Activated T-helper 1 cell treated with Interleukin-2 at 50 U/mL for 16 hours (primary cell): ENCODE results near the gene STUM.
"Not testable (repeated sequence)": the region's sequence is repeated elsewhere in the genome, so short reads cannot be mapped to it uniquely, and the experiment has no call there.

ENCODE experiments used
- DNase-seq: peaks from one replicate; pipeline ENCODE4 v3.0.0-alpha.2; 2020; ENCODE audit warnings: low read depth

STUM gene

DNA sequence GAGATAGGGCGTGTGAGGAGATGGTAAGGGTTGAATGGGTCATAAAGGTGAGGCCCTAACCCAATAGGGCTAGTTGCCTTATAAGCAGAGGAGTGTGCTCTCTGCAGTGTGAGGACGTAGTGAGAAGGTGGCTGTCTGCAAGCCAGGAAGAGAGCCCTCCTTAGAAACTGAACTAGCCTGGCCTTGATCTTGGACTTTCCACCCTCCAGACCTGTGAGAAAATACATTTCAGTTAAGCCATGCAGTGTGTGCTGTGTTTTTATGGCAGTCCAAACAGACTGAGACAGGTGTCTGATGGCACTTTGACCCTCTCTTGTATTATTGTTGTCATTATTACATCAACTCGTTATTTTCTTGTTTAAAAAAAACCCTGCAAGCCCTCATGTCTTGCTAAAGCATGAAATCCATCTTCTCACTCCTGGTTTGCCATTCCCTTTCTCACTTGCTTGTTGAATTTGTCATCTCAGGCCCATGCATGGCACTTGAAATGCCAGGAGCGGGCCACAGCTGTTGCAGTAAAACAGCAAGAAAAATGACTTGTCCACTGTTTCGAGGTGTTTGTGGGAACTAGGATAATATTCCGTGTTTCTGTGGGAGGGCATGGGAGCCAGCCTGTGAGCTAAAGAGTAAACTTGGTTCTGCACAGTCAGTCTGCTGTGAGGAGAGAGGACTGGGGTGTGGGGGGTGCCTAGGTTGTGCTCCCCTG is 78.6 kb downstream of the STUM start:
- DNase-seq: no peak

GRCh38 chr1:226627924-226628611 is 79.5 kb downstream of the STUM start:
- DNase-seq: no peak

- no peak for DNase-seq
Observed at GRCh38 chr1:226628612-226629155, 80.1 kb downstream of the STUM start.

- DNase-seq: no peak
Observed at GRCh38 chr1:226629210-226629895, 80.8 kb downstream of the STUM start.

GRCh38 chr1:226629896-226630550 is 81.5 kb downstream of the STUM start:
- no peak for DNase-seq

DNA sequence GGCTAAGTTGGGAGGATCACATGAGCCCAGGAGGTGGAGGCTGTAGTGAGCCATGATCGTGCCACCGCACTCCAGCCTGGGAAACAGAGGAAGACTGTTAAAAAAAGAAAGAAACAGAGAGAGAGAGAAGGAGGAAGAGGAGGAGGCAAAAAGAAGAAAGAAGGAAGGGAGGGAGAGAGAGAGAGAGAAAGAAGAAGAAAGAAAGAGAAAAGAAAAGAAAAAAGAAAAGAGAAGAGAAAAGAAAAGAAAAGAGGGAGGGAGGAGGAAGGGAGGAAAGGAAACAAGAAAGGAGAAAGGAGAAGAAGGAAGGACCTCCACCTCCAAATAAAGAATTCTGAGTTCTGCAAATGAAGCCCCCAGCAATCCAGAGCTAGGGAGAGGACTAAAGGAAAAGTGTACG is 82.0 kb downstream of the STUM start:
- no peak for DNase-seq

DNA sequence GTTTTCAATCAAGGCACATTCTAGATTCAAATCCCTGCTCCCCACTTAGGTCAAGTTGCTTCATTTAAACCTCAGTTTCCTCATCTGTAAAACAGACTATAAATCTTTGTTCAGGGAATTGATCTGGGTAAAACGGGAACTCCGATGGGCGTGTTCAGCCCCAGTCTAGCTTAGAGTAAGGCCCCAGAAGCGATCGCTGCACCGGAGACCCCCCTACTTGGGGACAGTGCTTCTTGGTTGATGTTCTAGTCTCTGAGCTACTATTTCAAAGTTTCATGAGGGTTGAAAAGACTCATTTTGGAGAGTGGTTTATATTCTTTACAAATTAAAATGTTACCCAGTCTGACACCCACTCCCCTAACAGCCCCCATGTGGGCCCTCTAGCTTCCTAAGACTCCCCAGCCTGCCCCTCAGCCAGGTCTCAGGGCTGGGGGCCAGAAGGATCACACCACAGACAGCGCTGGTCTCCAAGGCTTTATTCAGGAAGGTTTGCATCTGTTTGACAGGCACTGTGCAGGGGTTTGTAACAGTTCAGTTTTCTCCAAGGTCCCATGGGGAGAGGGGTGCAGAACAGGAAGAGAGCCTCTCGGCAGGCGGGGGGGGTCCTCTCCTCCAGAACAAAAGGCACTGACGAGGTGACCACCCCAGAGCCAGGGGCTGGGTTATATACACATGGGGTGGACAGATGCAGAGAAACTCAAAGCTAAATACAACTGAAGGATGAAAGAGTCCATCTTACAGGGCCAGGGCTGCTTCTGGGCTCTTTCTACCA is 82.9 kb downstream of the STUM start:
- no peak for DNase-seq

DNA sequence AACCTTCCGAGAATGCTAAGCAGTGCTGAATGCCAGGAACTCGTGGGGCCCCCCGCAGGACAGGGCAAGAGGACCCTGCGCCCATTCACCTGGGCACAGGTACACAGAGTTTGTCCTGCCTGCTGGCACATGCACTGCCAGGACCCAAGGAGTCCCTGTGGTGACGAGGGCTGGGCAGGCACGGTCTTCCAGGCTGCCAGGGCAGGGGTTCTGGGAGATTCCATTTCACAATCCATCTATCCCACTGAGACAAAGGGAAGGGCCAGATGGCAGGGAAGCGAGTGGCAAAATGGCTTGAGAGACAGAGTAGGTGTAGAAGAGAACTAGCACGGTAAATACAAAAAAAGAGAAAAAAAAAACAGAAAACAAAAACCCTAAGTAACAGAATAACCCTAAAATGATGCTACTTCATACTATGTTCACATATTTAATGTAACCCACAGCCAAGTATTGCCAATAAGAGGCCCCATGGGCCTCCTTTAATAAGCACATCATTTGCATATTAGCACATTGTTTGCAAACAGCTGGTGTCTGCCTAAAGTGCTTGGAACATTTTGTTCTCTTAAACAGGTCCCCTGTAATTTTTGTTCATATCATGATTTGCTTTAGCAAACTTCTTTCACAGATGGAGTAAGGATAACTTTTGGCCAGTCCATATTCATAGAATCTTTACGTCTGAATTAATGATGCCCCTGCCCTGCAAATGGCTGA is 83.8 kb downstream of the STUM start:
- no peak for DNase-seq

- DNase-seq: no peak
Observed at GRCh38 chr1:226632922-226633351, 84.4 kb downstream of the STUM start.

- no peak for DNase-seq
Observed at GRCh38 chr1:226633541-226634165, 85.1 kb downstream of the STUM start.

DNA sequence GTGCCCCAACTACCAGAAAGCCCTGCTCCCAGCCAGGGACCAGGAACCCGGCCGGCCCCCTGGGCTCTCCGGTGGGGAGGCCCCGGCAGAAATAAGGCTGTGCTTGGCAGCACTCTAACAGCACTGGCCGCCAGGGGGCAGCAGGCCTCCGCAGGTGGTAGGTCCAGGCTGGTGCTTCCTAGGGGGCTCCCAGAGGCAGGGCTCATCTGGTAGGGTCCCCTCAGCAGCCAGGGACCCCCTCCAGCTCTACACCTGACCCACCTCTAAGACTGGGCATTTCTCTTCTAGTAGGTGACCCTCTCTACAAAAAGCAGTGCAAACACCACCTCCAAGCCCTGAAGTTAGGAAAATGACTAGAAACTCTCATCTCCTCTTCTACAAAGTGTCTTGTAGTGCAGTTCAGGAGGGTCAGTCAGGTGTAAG is 85.6 kb downstream of the STUM start:
- DNase-seq: peak; percentile 65

DNA sequence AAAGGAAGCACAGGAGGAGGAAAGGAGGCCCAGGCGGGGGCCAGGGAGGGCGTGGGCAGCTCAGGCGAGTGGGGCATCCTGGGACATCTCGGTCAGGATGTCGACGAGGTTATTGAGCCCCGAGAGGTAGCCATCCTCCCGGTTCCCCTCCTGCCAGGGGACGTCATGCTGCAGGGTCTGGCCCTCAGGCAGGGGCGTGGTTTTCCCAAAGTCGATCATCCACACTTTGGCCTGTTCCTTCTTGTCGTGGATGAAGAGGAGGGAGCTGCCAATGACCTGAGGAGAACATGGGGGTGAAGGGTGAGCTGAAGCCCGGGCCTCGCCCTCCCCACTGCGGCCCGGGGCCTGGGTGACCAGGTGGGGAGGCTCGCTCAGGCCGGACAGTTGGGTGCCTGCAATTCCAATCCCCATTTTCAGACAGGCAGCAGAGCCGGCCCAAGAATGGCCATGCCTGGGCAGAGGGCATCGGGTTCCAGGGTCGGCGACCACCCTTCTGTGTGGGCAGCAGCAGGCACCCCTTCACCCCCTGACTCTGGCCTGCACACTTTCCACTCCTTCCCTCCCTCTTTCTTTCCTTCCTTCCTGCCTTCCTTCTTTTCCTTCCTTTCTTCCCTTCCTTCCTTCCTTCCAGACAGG is 86.2 kb downstream of the STUM start:
- no peak for DNase-seq

GRCh38 chr1:226635456-226635941 is 86.9 kb downstream of the STUM start:
- peak; percentile 42 for DNase-seq

GRCh38 chr1:226636847-226637096 is 88.2 kb downstream of the STUM start:
- no peak for DNase-seq

- no peak for DNase-seq
Observed at GRCh38 chr1:226637147-226637935, 88.8 kb downstream of the STUM start.

DNA sequence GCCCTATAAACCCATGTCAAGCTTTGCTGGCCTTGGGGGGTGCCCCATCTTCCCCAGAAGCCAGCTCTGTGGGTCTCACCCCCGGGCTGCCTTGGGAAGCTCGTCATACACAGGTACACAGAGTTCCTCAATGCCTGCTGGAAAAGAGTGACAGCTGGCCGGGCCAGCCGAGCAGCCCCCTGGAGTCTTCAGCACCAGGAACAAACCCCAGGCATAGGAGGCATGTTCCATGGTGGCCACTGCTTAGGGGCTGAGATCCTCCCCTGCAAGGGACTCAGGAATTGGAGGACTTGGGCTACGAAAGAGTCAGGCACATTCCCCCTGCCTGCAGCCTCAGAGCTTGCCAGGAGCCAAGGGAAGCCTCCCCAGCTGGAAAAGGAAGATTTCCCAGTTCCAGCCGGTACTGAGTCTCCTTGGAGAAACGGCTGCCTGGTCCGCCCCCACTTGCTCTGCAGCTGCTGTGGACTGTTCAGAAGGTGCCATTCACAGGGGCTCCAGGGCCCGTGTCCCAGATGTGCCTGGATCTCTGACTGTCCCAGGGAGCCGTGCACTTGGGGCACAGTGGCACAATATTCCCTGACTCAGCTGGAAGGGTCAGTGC is 89.5 kb downstream of the STUM start:
- no peak for DNase-seq

DNA sequence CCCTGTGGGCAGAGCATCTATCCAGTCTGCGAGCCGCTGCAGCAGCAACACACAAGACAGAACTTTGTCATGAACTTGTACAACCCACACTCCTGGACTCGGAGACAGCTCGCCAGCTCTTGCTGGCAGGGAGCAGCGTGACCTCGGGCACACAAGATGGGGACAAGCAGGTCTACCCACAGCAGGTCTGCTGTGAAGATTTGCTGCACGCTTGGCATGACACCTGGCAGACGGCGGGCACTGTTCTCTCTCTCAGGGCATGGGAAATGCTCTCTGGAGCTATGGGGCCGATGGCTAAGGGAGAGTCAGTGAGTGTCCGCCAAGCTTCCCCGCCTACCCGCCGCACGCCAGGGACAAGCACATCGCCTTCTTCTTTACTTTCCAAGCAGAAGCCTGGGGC is 90.0 kb downstream of the STUM start:
- no peak for DNase-seq

GRCh38 chr1:226639206-226639605 is 90.6 kb downstream of the STUM start:
- DNase-seq: not testable (repeated sequence)

- no peak for DNase-seq
Observed at GRCh38 chr1:226639631-226640061, 91.1 kb downstream of the STUM start.
